ENCODE measurements around the gene ATP8A2. TPM values are rescaled to one million over a fixed set of nuclear protein-coding genes. Genes with fewer than 3 reads are reported as not detected.

The ATP8A2 gene
- total RNA-seq, 4 donors from 2014 or later: 0.20 to 1.1 (median 0.59) TPM

DNA sequence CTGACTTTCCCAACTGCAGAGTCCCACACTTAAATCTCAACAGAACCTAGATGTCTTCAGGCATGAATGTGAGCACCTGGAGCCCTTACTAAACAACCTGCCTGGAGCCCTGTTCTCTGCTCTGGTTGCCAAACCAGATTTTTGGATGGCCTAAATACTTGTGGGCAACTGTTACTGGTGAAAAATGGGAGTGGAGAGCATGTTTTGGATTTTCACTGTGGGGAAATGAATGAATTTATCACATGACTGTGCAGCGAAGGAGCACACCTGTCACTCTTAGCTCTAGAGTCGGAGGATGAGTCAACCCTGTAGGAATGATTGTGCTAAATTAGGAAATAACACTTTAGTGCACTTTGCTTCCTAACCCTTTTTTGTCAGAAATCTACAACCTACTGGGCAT is 649.7 kb downstream of the ATP8A2 start:
- Histone ChIP-seq H3K27me3 (no peaks in the 10 kb centered on the region), H3K4me1 (no peaks in the 10 kb centered on the region), H3K27ac (no peak overlapping the region), H3K36me3 (no peaks in the 10 kb centered on the region), H3K4me3 (no peak overlapping the region), H3K9me3 (no peaks in the 10 kb centered on the region)
- no peak for DNase-seq
- TF ChIP-seq, protein P1, sequence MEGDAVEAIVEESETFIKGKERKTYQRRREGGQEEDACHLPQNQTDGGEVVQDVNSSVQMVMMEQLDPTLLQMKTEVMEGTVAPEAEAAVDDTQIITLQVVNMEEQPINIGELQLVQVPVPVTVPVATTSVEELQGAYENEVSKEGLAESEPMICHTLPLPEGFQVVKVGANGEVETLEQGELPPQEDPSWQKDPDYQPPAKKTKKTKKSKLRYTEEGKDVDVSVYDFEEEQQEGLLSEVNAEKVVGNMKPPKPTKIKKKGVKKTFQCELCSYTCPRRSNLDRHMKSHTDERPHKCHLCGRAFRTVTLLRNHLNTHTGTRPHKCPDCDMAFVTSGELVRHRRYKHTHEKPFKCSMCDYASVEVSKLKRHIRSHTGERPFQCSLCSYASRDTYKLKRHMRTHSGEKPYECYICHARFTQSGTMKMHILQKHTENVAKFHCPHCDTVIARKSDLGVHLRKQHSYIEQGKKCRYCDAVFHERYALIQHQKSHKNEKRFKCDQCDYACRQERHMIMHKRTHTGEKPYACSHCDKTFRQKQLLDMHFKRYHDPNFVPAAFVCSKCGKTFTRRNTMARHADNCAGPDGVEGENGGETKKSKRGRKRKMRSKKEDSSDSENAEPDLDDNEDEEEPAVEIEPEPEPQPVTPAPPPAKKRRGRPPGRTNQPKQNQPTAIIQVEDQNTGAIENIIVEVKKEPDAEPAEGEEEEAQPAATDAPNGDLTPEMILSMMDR (IDR thresholded peaks at IDR 0.05): no peak
- TF ChIP-seq POLR2AphosphoS5 (IDR thresholded peaks at IDR 0.05) (no peak), POLR2A (IDR thresholded peaks at IDR 0.05) (no peak), EP300 (IDR thresholded peaks at IDR 0.05; ENCODE audit: low read depth) (no peak)
- in situ Hi-C loops (cut with MboI; ENCODE audit: low pct_ligation_motif_present in 1 of 4, low pct_unique_long_range_greater_than_20kb in 1 of 4, low sequenced_read_pairs in 3 of 4): no loop called here
- 60% methylated on average over 2 of the region's 2 CpGs; no CpG with 5 or more reads in 1 of the 2 donors for whole genome bisulfite sequencing, 2 donors (ENCODE audit: low coverage in 1 of 2)
- intact Hi-C loops (cut with DNase I; ENCODE audit: low total_unique reads): no loop called here

DNA sequence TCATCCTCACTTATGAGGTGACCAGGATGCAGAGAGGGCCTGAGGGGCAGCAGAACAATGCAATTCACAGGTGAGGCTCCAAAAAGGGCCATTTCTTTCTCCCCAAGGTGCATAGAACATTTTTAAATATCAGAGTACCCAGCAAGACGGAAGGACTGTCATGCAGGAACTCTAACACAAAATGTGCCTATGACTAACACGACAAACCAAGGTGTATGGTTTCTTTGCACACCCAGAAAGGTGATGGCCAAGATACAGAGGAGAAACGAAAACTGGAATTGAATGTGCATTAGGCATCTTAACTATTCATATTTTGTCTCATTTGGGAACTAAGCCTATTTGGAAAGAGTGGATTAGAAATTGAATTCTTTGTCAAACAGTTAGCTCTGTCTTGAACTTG is 650.2 kb downstream of the ATP8A2 start:
- H3K4me3 ChIP-seq: no peak overlapping the region
- no peaks in the 10 kb centered on the region for H3K27me3 ChIP-seq
- H3K9me3 ChIP-seq: no peaks in the 10 kb centered on the region
- H3K36me3 ChIP-seq: no peaks in the 10 kb centered on the region
- TF ChIP-seq POLR2AphosphoS5 (IDR thresholded peaks at IDR 0.05) (no peak), EP300 (IDR thresholded peaks at IDR 0.05; ENCODE audit: low read depth) (no peak), POLR2A (IDR thresholded peaks at IDR 0.05) (no peak)
- intact Hi-C loops (cut with DNase I; ENCODE audit: low total_unique reads): no loop called here
- no peak overlapping the region for H3K27ac ChIP-seq
- H3K4me1 ChIP-seq: no peaks in the 10 kb centered on the region
- DNase-seq: no peak
- in situ Hi-C loops (cut with MboI; ENCODE audit: low pct_ligation_motif_present in 1 of 4, low pct_unique_long_range_greater_than_20kb in 1 of 4, low sequenced_read_pairs in 3 of 4): no loop called here
- 72 to 79% methylated on average over 2 to 3 of the region's 3 CpGs for WGBS, 2 donors (ENCODE audit: low coverage in 1 of 2)

DNA sequence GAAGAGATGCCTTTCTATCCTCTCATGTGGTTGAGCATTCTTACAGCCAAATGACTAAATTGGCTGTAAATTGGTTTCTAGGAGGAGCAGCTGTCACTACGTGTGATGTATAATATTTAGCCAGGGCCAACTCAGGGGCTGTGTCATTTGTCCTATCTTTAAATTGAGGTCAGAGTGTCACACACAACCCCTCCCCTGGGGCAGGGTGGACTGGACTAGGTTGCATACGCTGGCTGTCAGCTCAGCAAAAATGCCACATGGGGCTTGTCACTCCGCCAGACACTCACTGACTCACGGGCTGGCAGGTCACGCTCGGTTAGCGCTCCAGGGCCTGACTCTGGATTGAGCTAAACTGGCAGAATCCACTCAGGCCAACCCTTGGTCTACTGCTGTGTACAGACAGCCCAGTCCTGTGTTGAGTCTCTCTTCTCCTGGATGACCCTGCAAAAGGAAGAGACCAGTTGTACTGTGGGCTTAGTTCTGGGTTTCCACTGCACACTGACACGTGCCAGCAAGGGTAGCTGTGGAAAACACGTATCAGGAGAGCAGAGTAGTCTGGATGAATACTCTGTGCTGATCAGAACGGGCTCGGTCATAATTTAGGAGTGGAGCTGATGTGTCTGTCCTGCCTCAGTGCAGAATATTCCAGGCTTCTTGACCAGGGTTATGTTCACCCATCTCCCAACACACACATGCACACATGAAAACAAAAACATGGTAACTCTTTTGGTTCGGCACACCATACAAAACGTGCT is 650.9 kb downstream of the ATP8A2 start:
- 70% methylated on average over 13 of the region's 13 CpGs; no CpG with 5 or more reads in 1 of the 2 donors for WGBS, 2 donors (ENCODE audit: low coverage in 1 of 2)
- no peaks in the 10 kb centered on the region for H3K27me3 ChIP-seq
- intact Hi-C loops (cut with DNase I; ENCODE audit: low total_unique reads): no loop called here
- no peaks in the 10 kb centered on the region for H3K36me3 ChIP-seq
- in situ Hi-C loops (cut with MboI; ENCODE audit: low pct_ligation_motif_present in 1 of 4, low pct_unique_long_range_greater_than_20kb in 1 of 4, low sequenced_read_pairs in 3 of 4): no loop called here
- no peak overlapping the region for H3K27ac ChIP-seq
- DNase-seq: no peak
- no peaks in the 10 kb centered on the region for H3K9me3 ChIP-seq
- no peak overlapping the region for H3K4me3 ChIP-seq
- H3K4me1 ChIP-seq: no peaks in the 10 kb centered on the region
- TF ChIP-seq POLR2A (IDR thresholded peaks at IDR 0.05) (no peak), POLR2AphosphoS5 (IDR thresholded peaks at IDR 0.05) (no peak), EP300 (IDR thresholded peaks at IDR 0.05; ENCODE audit: low read depth) (no peak)
- TF ChIP-seq, protein P1 (IDR thresholded peaks at IDR 0.05): no peak

DNA sequence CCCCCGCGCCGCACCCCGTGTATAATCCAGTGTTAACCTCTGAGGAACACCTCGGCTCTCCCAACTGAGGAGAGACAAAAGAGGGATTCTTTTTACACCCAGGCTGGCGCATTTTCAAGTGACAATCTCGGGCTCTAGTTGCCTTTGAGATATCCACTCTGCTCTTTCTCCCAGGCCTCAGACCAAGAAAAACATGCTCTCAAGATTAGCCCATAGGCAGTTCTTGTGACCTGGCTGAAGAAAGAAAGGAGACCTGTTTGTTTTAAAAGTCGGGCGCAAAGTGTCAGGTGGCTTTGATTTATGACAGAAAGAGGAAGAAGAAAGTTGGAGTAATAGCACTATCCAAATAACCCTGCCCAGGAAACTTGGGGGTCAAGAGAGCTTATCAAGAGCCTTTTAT is 652.8 kb downstream of the ATP8A2 start:
- Histone ChIP-seq H3K36me3 (no peaks in the 10 kb centered on the region), H3K27ac (no peak overlapping the region), H3K4me3 (no peak overlapping the region), H3K4me1 (no peaks in the 10 kb centered on the region), H3K27me3 (no peaks in the 10 kb centered on the region), H3K9me3 (no peaks in the 10 kb centered on the region)
- TF ChIP-seq POLR2AphosphoS5 (IDR thresholded peaks at IDR 0.05) (no peak), POLR2A (IDR thresholded peaks at IDR 0.05) (no peak), EP300 (IDR thresholded peaks at IDR 0.05; ENCODE audit: low read depth) (no peak)
- TF ChIP-seq, protein P1 (IDR thresholded peaks at IDR 0.05): no peak
- in situ Hi-C loops (cut with MboI; ENCODE audit: low pct_ligation_motif_present in 1 of 4, low pct_unique_long_range_greater_than_20kb in 1 of 4, low sequenced_read_pairs in 3 of 4) (no loop called here), intact Hi-C loops (cut with DNase I; ENCODE audit: low total_unique reads) (no loop called here)
- WGBS, 2 donors (ENCODE audit: low coverage in 1 of 2): 41 to 70% methylated on average over 4 to 9 of the region's 9 CpGs
- DNase-seq: no peak

Measured in transverse colon (tissue), 4 donors.